NCI-H2196 treated with DMSO at 0.1 percent for 48 hours (cell line): Measurements from ENCODE around the gene DIO3.

ENCODE experiments used
- DNase-seq: peaks from one replicate; lab custom pipeline; 2025; ENCODE audit not compliant: unreplicated experiment; lab: John Stamatoyannopoulos, UW

DIO3 gene

GRCh38 chr14:101579372-101580080 is 18.2 kb downstream of the DIO3 start:
- DNase-seq = no peak

- no peak for DNase-seq
Observed at GRCh38 chr14:101581806-101582205, 20.5 kb downstream of the DIO3 start.

GRCh38 chr14:101582294-101582693 is 21.0 kb downstream of the DIO3 start:
- DNase-seq = no peak

- no peak for DNase-seq
Observed at GRCh38 chr14:101583006-101583714, 21.9 kb downstream of the DIO3 start.

GRCh38 chr14:101583715-101584054 is 22.4 kb downstream of the DIO3 start:
- no peak for DNase-seq

GRCh38 chr14:101584055-101584859 is 23.0 kb downstream of the DIO3 start:
- no peak for DNase-seq

- no peak for DNase-seq
Observed at GRCh38 chr14:101585211-101585610, 23.9 kb downstream of the DIO3 start.

GRCh38 chr14:101586531-101587430 is 25.5 kb downstream of the DIO3 start:
- DNase-seq = no peak

- no peak for DNase-seq
Observed at GRCh38 chr14:101587441-101587911, 26.2 kb downstream of the DIO3 start.

GRCh38 chr14:101588286-101588975 is 27.1 kb downstream of the DIO3 start:
- no peak for DNase-seq

GRCh38 chr14:101588990-101589389 is 27.7 kb downstream of the DIO3 start:
- DNase-seq = no peak

- DNase-seq = no peak
Observed at GRCh38 chr14:101589486-101590015, 28.3 kb downstream of the DIO3 start.

GRCh38 chr14:101590062-101590461 is 28.8 kb downstream of the DIO3 start:
- DNase-seq = no peak

GRCh38 chr14:101590616-101591015 is 29.3 kb downstream of the DIO3 start:
- no peak for DNase-seq

GRCh38 chr14:101591121-101591520 is 29.8 kb downstream of the DIO3 start:
- no peak for DNase-seq

GRCh38 chr14:101591582-101591981 is 30.3 kb downstream of the DIO3 start:
- DNase-seq = no peak

- DNase-seq = no peak
Observed at GRCh38 chr14:101593411-101594238, 32.3 kb downstream of the DIO3 start.

GRCh38 chr14:101594511-101595148 is 33.3 kb downstream of the DIO3 start:
- no peak for DNase-seq

- DNase-seq = no peak
Observed at GRCh38 chr14:101595349-101595748, 34.1 kb downstream of the DIO3 start.
